ENCODE measurements around the gene CPED1. TPM values are rescaled to one million over a fixed set of nuclear protein-coding genes. Genes with fewer than 3 reads are reported as not detected.

Gene CPED1
- total RNA-seq, 1 experiment from 2014 or later, result 1.8 TPM

DNA sequence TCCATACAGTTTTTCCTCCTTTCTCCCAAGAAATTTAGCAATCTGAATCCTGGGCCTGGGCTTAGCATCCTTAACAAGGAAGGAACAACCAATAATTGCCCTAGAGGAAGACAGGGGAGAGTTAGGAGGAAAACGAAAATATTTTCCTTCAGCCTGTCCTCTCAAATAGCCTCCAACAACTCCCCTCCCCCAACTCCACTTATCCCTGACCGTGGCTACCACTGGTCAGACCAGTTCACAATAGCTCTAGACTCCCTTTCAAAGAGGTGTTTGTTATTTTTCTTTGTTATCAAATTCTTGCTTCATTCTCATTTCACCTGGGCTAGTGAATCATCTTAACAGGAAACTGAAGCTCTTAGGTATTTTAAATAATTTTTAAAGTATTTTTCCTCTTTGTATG is 114.1 kb downstream of the CPED1 start:
- BruUV-seq (replicated peaks), result no TSS peak
- ATAC-seq (peak; percentile 79), DNase-seq (peak; percentile 71)
- Histone ChIP-seq H3K9ac (ENCODE audit: low read length) (no peak overlapping the region), H4K20me1 (ENCODE audit: low read length) (no peaks in the 10 kb centered on the region), H3K27ac (ENCODE audit: low read length) (0 out of 2 replicates have a peak overlapping the region, but pooled peaks have one; percentile 13), H3K9me3 (ENCODE audit: low read length) (no peaks in the 10 kb centered on the region), H3K36me3 (ENCODE audit: low read depth, low read length) (no peaks in the 10 kb centered on the region), H3K4me1 (ENCODE audit: insufficient read depth, low read length) (peaks cover 17% of the 10 kb centered on the region), H3K27me3 (ENCODE audit: low read length) (no peaks in the 10 kb centered on the region), H3K4me2 (ENCODE audit: low read length) (peak overlapping the region; percentile 42), H2AFZ (ENCODE audit: low read length) (peak overlapping the region; percentile 56), H3K4me3 (ENCODE audit: low read length) (no peak overlapping the region), H3K79me2 (ENCODE audit: low read length) (no peaks in the 10 kb centered on the region), H3K9me2 (replicated peaks; ENCODE audit: low read length) (no peaks in the 10 kb centered on the region), H3F3A (ENCODE audit: low read length, unreplicated experiment) (no peaks in the 10 kb centered on the region)
- intact Hi-C loops (cut with micrococcal nuclease), result no loop called here
- TF ChIP-seq CTCF (conservative IDR thresholded peaks at IDR 0.05; ENCODE audit: low read depth, low read length), result no peak
- no peak for TF ChIP-seq EZH2 (IDR thresholded peaks at IDR 0.05; ENCODE audit: low read length, unreplicated experiment)
- TF ChIP-seq EZH2phosphoT487 (IDR thresholded peaks at IDR 0.05; ENCODE audit: borderline replicate concordance, low read length), result no peak
- POLR2A ChIA-PET (ENCODE audit: unreplicated experiment), result interaction anchor here (0.7 kb wide), 2 partner anchors 100 to 122 kb away, joined by 3 read pairs; no protein-coding TSS in a partner anchor
- CTCF ChIA-PET, result no interaction called here

DNA sequence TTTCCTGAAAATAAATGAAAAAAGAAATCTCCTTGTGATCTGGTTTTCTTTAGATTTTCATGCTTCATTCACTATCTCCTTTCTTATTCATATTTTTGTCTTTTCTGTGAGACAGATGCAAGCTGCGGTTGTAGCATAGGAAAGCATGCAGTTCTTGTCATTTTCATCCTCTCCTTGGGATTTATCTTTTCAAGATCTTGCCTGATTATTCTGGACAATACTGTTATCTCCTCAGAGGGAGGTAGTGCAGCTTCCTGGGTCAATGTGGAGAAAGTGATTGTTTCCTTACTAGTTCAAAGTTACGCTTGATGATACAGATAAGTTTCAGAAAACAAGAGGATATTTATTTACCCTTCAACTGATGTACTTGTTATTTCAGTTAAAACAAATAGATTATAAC is 114.6 kb downstream of the CPED1 start:
- Histone ChIP-seq H3K4me3 (ENCODE audit: low read length) (no peak overlapping the region), H3K9me2 (replicated peaks; ENCODE audit: low read length) (no peaks in the 10 kb centered on the region), H3F3A (ENCODE audit: low read length, unreplicated experiment) (no peaks in the 10 kb centered on the region), H3K9ac (ENCODE audit: low read length) (no peak overlapping the region), H3K27me3 (ENCODE audit: low read length) (no peaks in the 10 kb centered on the region), H3K4me1 (ENCODE audit: insufficient read depth, low read length) (peaks cover 17% of the 10 kb centered on the region), H3K9me3 (ENCODE audit: low read length) (no peaks in the 10 kb centered on the region), H3K4me2 (ENCODE audit: low read length) (peak overlapping the region; percentile 42), H3K79me2 (ENCODE audit: low read length) (no peaks in the 10 kb centered on the region), H3K36me3 (ENCODE audit: low read depth, low read length) (no peaks in the 10 kb centered on the region), H2AFZ (ENCODE audit: low read length) (0 out of 2 replicates have a peak overlapping the region, but pooled peaks have one; percentile 0), H3K27ac (ENCODE audit: low read length) (no peak overlapping the region), H4K20me1 (ENCODE audit: low read length) (no peaks in the 10 kb centered on the region)
- POLR2A ChIA-PET (ENCODE audit: unreplicated experiment), result interaction anchor here (0.7 kb wide), 2 partner anchors 100 to 123 kb away, joined by 3 read pairs; no protein-coding TSS in a partner anchor
- CTCF ChIA-PET, result interaction anchor here (0.6 to 0.7 kb wide), 2 partner anchors 21 to 22 kb away, joined by 3 read pairs; no protein-coding TSS in a partner anchor
- ATAC-seq (no peak), DNase-seq (no peak)
- intact Hi-C loops (cut with micrococcal nuclease), result no loop called here
- BruUV-seq (replicated peaks), result no TSS peak
- TF ChIP-seq EZH2 (IDR thresholded peaks at IDR 0.05; ENCODE audit: low read length, unreplicated experiment) (no peak), CTCF (conservative IDR thresholded peaks at IDR 0.05; ENCODE audit: low read depth, low read length) (no peak), EZH2phosphoT487 (IDR thresholded peaks at IDR 0.05; ENCODE audit: borderline replicate concordance, low read length) (no peak)

GRCh38 chr7:121103579-121103978 is 115.1 kb downstream of the CPED1 start:
- H3K27ac ChIP-seq (ENCODE audit: low read length), result no peak overlapping the region
- intact Hi-C loops (cut with micrococcal nuclease), result no loop called here
- H2AFZ ChIP-seq (ENCODE audit: low read length), result 0 out of 2 replicates have a peak overlapping the region, but pooled peaks have one; percentile 0

More at GRCh38 chr7:121103579-121103978, 115.1 kb downstream of the CPED1 start:
- CTCF ChIA-PET, result interaction anchor here (0.6 to 0.7 kb wide), 2 partner anchors 22 to 23 kb away, joined by 3 read pairs; no protein-coding TSS in a partner anchor
- Histone ChIP-seq H3K9ac (ENCODE audit: low read length) (no peak overlapping the region), H3K36me3 (ENCODE audit: low read depth, low read length) (no peaks in the 10 kb centered on the region), H3K27me3 (ENCODE audit: low read length) (no peaks in the 10 kb centered on the region), H3K9me2 (replicated peaks; ENCODE audit: low read length) (no peaks in the 10 kb centered on the region), H3K4me1 (ENCODE audit: insufficient read depth, low read length) (peaks cover 17% of the 10 kb centered on the region), H3K9me3 (ENCODE audit: low read length) (no peaks in the 10 kb centered on the region), H3F3A (ENCODE audit: low read length, unreplicated experiment) (no peaks in the 10 kb centered on the region), H3K79me2 (ENCODE audit: low read length) (no peaks in the 10 kb centered on the region), H4K20me1 (ENCODE audit: low read length) (no peaks in the 10 kb centered on the region), H3K4me2 (ENCODE audit: low read length) (0 out of 2 replicates have a peak overlapping the region, but pooled peaks have one; percentile 42), H3K4me3 (ENCODE audit: low read length) (no peak overlapping the region)
- no peak for TF ChIP-seq EZH2 (IDR thresholded peaks at IDR 0.05; ENCODE audit: low read length, unreplicated experiment)
- no peak for TF ChIP-seq EZH2phosphoT487 (IDR thresholded peaks at IDR 0.05; ENCODE audit: borderline replicate concordance, low read length)
- no peak for TF ChIP-seq CTCF (conservative IDR thresholded peaks at IDR 0.05; ENCODE audit: low read depth, low read length)
- POLR2A ChIA-PET (ENCODE audit: unreplicated experiment), result no interaction called here
- ATAC-seq (no peak), DNase-seq (no peak)
- BruUV-seq (replicated peaks), result no TSS peak

Measured in PC-3 (cell line).